Measurements from ENCODE around the gene CAND1. TPM values are rescaled to one million over a fixed set of nuclear protein-coding genes. Genes with fewer than 3 reads are reported as not detected.

Gene CAND1
- total RNA-seq, 2 donors from 2014 or later = 134 to 155 TPM

DNA sequence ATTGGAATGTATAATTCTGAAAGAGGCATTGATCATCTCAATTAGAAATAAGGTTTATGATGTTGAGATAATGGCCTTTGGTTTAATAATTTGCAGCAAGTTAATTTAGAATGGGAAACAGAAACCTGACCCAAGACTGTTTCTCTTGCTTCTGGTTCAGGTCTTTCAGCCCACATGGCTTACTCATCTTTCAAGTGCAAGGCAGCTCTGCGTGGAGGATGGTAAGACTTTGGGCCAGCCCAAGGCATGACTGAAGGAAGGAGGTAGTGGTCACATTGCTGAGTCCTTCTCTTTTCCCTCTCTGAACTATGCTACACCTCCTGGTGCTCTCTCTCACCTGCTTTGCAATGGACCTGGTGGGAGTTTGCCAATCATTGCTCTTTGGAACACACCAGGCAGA lies 98.7 kb downstream of the CAND1 start:
- Histone ChIP-seq H3K9ac (ENCODE audit: low read depth in 2 of 2, low read length in 2 of 2) (no peak overlapping the region), H3K9me3 (no peaks in the 10 kb centered on the region), H3K27me3 (no peaks in the 10 kb centered on the region), H3K36me3 (no peaks in the 10 kb centered on the region), H3K4me3 (no peak overlapping the region), H3K4me1 (no peaks in the 10 kb centered on the region), H3K27ac (no peak overlapping the region)
- TF ChIP-seq, protein P1, sequence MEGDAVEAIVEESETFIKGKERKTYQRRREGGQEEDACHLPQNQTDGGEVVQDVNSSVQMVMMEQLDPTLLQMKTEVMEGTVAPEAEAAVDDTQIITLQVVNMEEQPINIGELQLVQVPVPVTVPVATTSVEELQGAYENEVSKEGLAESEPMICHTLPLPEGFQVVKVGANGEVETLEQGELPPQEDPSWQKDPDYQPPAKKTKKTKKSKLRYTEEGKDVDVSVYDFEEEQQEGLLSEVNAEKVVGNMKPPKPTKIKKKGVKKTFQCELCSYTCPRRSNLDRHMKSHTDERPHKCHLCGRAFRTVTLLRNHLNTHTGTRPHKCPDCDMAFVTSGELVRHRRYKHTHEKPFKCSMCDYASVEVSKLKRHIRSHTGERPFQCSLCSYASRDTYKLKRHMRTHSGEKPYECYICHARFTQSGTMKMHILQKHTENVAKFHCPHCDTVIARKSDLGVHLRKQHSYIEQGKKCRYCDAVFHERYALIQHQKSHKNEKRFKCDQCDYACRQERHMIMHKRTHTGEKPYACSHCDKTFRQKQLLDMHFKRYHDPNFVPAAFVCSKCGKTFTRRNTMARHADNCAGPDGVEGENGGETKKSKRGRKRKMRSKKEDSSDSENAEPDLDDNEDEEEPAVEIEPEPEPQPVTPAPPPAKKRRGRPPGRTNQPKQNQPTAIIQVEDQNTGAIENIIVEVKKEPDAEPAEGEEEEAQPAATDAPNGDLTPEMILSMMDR (IDR thresholded peaks at IDR 0.05) = no peak
- intact Hi-C loops (cut with DNase I) = no loop called here
- no peak for DNase-seq
